GM19240 (cell line): ENCODE measurements around the gene CDC14A.
"Not testable (repeated sequence)": the region's sequence is repeated elsewhere in the genome, so short reads cannot be mapped to it uniquely, and the experiment has no call there.

Experiments used
- DNase-seq: peaks from one replicate; pipeline ENCODE4 v3.0.0; 2011; ENCODE audit warnings: low spot score; ENCODE audit not compliant: insufficient read length

Gene CDC14A

GRCh38 chr1:100400404-100400803 is 48.1 kb downstream of the CDC14A start:
- no peak for DNase-seq

DNA sequence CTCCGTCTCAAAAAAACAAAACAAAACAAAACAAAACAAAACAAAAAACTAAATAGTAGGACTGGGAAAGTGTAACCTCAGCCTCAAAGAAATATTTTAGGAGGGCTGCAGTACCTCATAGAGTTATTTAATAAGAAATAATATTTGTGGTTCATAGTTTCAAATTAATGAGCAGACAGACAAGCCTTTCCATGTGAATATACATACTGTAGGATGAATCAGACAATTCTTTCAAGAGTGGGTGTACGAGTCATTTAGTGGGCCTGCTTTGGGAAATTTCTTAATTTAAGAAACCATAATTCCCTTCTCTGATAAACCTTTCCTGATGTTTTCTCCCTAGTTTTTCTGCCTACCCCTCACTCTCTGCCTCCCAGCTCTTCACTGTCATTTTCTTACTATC is 52.5 kb downstream of the CDC14A start:
- no peak for DNase-seq

DNA sequence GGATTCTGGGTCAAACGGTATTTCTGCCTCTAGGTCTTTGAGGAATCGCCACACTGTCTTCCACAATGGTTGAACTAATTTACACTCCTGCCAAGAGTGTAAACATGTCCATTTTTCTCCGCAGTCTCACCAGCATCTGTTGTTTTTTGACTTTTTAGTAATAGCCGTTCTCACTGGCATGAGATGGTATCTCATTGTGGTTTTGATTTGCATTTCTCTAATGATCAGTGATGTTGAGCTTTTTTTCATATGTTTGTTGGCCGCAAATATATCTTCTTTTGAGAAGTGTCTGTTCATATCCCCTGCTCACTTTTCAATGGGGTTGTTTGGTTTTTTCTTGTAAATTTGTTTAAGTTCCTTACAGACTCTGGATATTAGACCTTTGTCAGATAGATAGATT is 53.6 kb downstream of the CDC14A start:
- DNase-seq: not testable (repeated sequence)

DNA sequence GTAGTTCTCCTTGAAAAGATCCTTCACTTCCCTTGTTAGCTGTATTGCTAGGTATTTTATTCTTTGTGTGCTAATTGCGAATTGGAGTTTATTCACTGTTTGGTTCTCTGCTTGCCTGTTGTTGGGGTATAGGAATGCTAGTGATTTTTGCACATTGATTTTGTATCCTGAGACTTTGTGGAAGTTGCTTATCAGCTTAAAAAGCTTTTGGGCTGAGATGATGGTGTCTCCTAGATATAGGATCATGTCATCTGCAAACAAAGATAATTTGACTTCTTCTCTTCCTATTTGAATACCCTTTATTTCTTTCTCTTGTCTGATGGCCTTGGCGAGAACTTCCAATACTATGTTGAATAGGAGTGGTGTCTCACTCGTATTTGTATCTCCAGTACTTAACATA is 55.1 kb downstream of the CDC14A start:
- DNase-seq: not testable (repeated sequence)

- DNase-seq: no peak
These were observed 58.7 kb downstream of the CDC14A start for GRCh38 chr1:100411019-100411418.

GRCh38 chr1:100411574-100411973 is 59.3 kb downstream of the CDC14A start:
- no peak for DNase-seq

GRCh38 chr1:100413035-100413434 is 60.7 kb downstream of the CDC14A start:
- no peak for DNase-seq

GRCh38 chr1:100414693-100415497 is 62.6 kb downstream of the CDC14A start:
- DNase-seq: no peak

DNA sequence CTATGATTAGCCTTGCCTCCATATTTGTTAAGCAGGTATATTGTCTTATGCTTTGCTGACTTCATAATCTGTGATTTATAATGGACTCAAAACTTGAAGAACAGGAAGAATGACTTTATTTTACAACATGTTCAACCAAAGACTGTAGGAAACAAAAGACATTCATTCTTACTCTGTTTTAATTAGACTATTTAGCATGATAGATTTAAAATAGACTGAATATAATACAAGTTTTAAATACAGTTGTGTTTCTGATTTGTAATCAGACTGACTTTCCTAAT is 63.1 kb downstream of the CDC14A start:
- no peak for DNase-seq

DNA sequence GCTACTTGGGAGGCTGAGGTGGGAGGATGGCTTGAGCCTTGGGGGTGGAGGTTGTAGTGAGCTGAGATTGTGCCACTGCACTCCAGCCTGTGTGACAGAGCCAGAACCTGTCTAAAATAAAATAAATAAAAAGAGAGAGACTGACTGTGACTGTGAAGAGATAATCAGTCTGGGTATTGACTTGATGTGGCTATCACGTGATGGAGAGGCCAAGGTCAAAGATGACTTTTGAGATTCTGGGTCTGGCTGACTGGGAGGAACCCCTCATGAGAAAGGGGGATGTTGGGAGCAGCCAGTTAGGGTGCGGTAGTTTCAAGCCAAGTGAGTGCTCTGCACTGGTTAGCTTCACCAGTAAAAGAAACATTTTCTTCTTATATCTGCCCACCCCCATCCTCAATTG is 66.8 kb downstream of the CDC14A start:
- no peak for DNase-seq

- DNase-seq: no peak
These were observed 69.8 kb downstream of the CDC14A start for GRCh38 chr1:100422065-100422464.

GRCh38 chr1:100423832-100424337 is 71.6 kb downstream of the CDC14A start:
- no peak for DNase-seq

DNA sequence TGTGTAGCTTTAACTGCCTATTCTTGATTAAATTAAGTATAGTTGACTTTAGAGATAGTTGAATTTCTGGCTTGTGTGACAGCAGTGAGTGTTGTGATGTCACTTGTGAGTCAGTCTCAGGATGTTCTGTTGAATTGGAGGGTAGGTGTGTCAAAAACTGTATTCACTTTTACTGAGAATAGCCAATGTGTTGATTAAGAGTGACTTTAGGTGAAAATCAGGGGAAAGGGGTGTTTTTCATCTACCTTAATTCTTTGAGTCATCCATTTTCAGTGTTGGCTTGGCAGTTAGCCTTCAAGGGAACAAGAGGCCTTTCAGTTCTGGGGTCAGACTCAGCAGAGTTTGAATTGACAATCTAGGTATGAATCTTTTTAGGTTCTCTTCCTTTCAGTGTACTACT is 75.9 kb downstream of the CDC14A start:
- DNase-seq: no peak

GRCh38 chr1:100430325-100430756 is 78.0 kb downstream of the CDC14A start:
- no peak for DNase-seq

- no peak for DNase-seq
These were observed 79.6 kb downstream of the CDC14A start for GRCh38 chr1:100431954-100432353.

DNA sequence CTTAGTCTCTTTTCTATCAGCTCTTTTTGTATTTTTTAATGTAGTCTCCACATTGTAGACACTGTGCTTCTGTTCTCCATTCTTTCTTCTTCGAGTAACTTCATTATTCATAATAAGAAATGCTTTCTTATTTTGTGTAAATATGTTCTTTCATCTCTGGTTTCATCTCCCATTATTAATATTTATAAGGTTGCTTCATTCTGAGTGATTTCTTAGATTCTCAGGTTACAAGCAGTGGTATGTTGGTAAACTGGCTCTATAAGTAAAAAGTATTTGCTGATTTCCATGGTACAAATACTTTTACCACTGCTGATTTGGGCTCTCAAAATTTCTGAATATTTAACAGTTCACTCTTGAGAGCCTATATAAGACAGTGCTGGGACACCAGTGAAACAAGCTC is 81.3 kb downstream of the CDC14A start:
- no peak for DNase-seq

GRCh38 chr1:100434831-100435230 is 82.5 kb downstream of the CDC14A start:
- no peak for DNase-seq

- DNase-seq: no peak
These were observed 86.1 kb downstream of the CDC14A start for GRCh38 chr1:100438375-100438774.

DNA sequence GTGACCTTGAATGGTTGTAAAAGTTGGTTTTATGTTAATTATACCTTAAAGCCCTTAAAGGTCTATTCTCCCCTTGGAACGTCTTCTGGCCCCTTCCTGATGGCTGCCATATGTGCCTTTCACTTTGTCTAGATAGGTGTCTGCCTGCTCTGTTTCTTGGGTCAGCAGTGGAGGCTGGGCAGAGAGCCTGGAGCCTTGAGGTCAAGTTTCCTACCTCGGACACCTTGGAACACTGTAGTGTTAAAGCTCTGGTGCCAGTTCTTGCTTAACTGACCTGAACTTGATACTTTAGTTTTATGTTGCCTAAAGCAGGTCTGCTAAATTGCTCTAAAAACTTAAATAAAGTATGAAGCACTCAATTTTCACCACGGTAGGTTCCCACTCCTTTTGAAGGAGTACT is 86.5 kb downstream of the CDC14A start:
- DNase-seq: no peak

GRCh38 chr1:100440075-100440809 is 87.9 kb downstream of the CDC14A start:
- DNase-seq: no peak

DNA sequence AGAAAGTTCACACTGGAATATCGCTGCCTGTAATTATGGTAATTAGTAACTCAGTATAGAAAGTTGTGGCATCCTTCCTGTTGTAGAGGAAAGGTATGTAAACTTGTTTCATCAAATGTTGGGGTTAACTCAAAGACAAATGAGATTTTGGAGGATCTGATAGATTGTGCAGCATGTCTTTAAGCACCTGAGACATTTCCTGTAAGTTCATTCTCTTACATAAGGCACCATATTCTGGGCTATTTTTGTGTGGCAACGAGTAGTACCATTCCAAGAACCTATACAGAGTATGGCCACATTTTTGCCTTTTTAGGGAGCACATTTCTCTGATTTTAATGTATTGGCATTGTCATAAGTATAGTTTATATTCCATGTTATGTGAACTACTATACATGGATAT is 88.8 kb downstream of the CDC14A start:
- DNase-seq: no peak

DNA sequence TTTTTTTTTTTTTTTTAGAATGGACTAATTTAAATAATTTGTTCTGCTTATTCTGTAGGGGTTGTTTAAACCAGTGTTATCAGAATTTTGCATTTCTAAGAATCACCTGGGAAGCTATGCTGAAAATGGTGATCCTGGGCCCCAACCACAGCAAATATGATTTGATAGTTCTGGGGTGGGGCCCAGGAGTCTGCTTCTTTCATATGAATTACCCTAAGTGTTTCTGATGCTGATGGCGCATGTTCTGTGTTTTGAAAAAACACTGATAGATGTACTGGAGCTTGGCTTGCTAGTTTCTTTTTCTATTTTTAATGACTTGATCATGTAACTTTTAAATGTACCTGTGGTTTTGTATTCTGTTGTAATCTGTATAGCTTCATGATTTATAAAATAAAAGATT is 89.3 kb downstream of the CDC14A start:
- no peak for DNase-seq
